ENCODE measurements around the gene CA4. TPM values are rescaled to one million over a fixed set of nuclear protein-coding genes. Genes with fewer than 3 reads are reported as not detected.

The CA4 gene
- total RNA-seq, 1 donor = under 0.01 TPM

- DNase-seq (ENCODE audit: low read depth in 2 of 3, low spot score in 2 of 3) = no peak
These were observed 4.0 kb downstream of the CA4 start for GRCh38 chr17:60153606-60154390.

DNA sequence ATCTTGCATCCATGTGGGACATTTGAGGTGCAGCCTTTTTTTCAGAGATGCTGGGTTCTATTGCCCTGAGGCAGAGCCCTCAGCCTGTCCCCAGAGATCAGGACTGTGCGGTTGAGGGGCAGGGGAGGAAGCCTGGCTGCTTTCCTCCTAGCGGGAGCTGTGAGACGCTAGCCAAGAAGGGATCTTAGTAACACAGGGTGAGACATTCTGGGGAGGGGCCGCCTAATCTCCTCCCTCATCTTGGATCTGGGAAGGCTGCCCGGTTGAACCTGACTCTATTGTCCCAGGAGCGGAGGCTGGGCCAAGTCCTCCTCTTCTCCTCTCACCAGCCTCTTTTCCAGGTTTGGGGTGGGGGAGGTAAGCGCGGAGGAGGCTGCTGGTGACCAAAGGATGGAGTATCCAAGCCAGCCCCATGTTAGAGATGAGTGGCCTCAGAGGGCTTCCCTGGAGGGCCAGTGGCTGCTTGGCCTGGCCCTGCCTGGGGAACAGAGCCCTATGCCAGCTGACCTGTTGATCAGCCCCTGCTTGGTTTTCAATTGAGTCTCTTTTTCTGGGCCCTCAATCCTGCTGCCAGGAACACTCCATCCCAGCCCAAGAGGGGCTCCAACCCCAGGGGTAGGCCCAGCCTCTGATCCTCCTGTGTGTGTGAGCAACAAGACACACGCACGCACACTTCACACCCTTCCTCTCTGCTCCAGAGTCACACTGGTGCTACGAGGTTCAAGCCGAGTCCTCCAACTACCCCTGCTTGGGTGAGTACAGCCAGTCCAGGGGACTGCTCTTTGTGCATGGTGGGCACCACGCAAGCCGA is 5.0 kb downstream of the CA4 start:
- no peak for DNase-seq (ENCODE audit: low read depth in 2 of 3, low spot score in 2 of 3)

DNA sequence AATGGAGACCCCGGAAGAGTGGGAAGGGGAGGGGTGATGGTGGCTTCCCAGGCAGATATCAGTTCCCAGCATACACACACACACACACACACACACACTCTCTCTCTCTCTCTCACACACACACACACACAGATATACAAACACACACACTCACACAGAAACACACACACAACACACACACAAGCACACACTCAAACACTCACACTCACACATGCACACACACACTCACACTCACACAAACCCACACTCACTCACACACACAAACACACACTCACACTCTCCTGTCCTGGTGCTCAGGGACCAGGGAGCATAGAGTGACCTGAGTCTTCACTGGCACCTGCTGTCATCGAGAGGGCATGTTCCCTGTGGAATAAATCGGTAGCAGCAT is 5.6 kb downstream of the CA4 start:
- DNase-seq (ENCODE audit: low read depth in 2 of 3, low spot score in 2 of 3) = no peak

- no peak for DNase-seq (ENCODE audit: low read depth in 2 of 3, low spot score in 2 of 3)
These were observed 6.0 kb downstream of the CA4 start for GRCh38 chr17:60155815-60156214.

- no peak for DNase-seq (ENCODE audit: low read depth in 2 of 3, low spot score in 2 of 3)
These were observed 7.0 kb downstream of the CA4 start for GRCh38 chr17:60156746-60157145.

DNA sequence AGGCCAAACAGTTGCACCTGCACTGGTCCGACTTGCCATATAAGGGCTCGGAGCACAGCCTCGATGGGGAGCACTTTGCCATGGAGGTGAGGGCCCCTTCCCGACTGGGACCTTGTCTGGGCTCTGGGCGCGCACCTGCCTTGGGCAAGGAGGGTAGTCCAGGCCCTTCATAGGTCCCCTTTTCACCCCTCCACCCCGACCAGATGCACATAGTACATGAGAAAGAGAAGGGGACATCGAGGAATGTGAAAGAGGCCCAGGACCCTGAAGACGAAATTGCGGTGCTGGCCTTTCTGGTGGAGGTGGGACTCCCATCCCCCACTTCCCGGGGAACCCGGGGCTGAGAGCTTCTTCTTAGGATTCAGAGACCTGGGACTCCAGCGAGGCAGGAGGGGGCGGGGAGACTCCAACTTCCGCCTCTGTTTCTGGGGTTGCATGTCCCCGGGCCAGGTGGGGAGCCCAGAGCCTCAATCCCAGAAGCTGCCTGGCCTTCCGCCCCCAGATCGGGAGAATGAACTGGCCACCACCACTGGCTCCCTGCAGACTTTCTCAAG is 7.8 kb downstream of the CA4 start:
- no peak for DNase-seq (ENCODE audit: low read depth in 2 of 3, low spot score in 2 of 3)

- DNase-seq (ENCODE audit: low read depth in 2 of 3, low spot score in 2 of 3) = no peak
These were observed 9.1 kb downstream of the CA4 start for GRCh38 chr17:60158751-60159478.

- DNase-seq (ENCODE audit: low read depth in 2 of 3, low spot score in 2 of 3) = no peak
These were observed 9.7 kb downstream of the CA4 start for GRCh38 chr17:60159479-60159866.

- DNase-seq (ENCODE audit: low read depth in 2 of 3, low spot score in 2 of 3) = no peak
These were observed 11.2 kb downstream of the CA4 start for GRCh38 chr17:60160829-60161501.

DNA sequence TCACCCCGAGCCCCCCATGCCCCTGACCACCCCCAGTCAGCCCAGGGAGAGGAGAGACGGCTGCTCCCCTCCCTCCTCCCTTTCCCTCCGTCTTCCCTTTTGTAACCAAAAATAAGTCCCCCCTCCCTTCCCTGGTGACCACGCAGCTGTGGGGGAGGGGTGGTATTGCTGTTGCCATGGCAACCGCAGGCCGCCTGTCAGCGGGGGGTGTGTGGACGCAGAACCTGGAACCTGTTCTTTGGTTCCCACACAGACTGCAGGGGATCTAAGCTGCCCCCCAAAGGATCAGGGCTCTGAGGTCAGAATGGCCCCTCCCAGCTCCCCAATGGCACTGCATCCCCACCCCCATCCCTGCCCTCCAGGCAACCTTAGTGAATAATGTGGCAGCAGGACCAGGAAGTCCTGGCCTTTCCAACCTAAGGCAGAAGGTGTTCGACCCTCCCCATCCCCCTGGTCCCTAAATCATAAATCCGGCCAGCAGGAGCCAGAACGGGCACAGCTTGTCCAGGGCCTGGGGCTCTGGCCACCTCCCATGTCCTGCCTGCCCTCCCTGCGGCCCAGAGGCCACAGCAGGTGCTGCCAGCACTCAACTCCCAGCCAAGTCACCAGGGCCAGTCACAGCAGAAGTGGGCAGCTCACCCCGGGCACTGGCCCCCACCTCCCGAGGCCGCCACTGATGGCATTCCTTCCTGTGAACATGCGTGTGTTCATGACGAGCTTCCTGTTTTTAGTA is 12.0 kb downstream of the CA4 start:
- peak in 2 of 3 donors; percentile 85 to 91 for DNase-seq (ENCODE audit: low read depth in 2 of 3, low spot score in 2 of 3)

GRCh38 chr17:60163108-60163784 is 13.5 kb downstream of the CA4 start:
- DNase-seq (ENCODE audit: low read depth in 2 of 3, low spot score in 2 of 3) = peak in 1 of 3 donors; percentile 48

GRCh38 chr17:60164164-60164563 is 14.4 kb downstream of the CA4 start:
- DNase-seq (ENCODE audit: low read depth in 2 of 3, low spot score in 2 of 3) = no peak

- no peak for DNase-seq (ENCODE audit: low read depth in 2 of 3, low spot score in 2 of 3)
These were observed 14.9 kb downstream of the CA4 start for GRCh38 chr17:60164697-60165096.

DNA sequence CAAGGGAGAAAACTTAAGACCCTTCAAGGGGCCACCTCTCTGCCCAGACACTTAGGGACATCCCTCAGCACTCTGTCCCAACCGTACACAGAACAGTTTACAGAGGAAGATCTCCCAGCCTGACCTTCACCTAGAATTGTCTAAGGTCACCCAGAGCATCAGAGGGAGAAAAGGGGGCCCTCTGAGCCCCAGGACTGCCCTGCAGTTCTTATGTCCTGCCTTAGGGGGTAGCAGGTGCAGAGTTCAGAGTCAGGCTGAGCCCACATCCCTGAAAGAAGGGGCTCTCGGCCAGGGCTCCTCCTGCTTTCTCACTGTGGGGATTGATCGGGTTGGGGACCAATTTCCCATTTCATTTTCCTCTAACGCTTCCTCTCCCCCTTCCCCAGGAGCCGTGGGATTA is 15.4 kb downstream of the CA4 start:
- DNase-seq (ENCODE audit: low read depth in 2 of 3, low spot score in 2 of 3) = no peak

DNA sequence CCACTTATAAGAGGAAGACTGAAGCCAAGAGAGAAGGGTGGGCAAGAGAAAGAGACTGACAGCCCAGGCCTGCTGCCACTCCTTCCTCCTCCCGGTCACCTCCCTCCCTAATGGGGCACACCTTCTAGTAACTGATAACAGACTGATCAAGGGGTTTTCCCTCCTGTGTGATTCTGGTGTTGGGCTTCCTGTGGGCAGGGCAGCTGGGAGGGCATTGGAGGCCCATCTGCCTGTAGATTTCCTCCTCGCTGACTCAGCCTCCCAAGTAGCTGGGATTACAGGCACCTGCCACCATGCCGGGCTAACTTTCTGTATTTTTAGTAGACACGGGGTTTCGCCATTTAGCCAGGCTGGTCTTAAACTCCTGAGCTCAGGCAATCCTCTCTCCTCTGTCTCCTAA is 16.2 kb downstream of the CA4 start:
- DNase-seq (ENCODE audit: low read depth in 2 of 3, low spot score in 2 of 3) = peak in 2 of 3 donors; percentile 47 to 54

- no peak for DNase-seq (ENCODE audit: low read depth in 2 of 3, low spot score in 2 of 3)
These were observed 17.4 kb downstream of the CA4 start for GRCh38 chr17:60167065-60167741.

- DNase-seq (ENCODE audit: low read depth in 2 of 3, low spot score in 2 of 3) = no peak
These were observed 18.9 kb downstream of the CA4 start for GRCh38 chr17:60168654-60169053.

GRCh38 chr17:60169921-60170817 is 20.4 kb downstream of the CA4 start:
- DNase-seq (ENCODE audit: low read depth in 2 of 3, low spot score in 2 of 3) = no peak
